Stimulated activated naive CD4-positive, alpha-beta T cell treated with Interleukin-2 at 50 U/mL for 16 hours (primary cell): ENCODE measurements around the gene SPHKAP.
"Not testable (repeated sequence)": the region's sequence is repeated elsewhere in the genome, so short reads cannot be mapped to it uniquely, and the experiment has no call there.

Experiments used
- DNase-seq: peaks from one replicate; lab custom pipeline; 2025; lab: John Stamatoyannopoulos, UW

Gene SPHKAP

GRCh38 chr2:228038967-228039366, 142.5 kb downstream of the SPHKAP start:
- DNase-seq, result no peak

- no peak for DNase-seq
Measured at GRCh38 chr2:228037915-228038314, 143.6 kb downstream of the SPHKAP start.

- DNase-seq, result no peak
Measured at GRCh38 chr2:228023619-228024018, 157.9 kb downstream of the SPHKAP start.

- DNase-seq, result no peak
Measured at GRCh38 chr2:228018311-228018710, 163.2 kb downstream of the SPHKAP start.

- DNase-seq, result no peak
Measured at GRCh38 chr2:228017784-228018183, 163.7 kb downstream of the SPHKAP start.

- no peak for DNase-seq
Measured at GRCh38 chr2:228016402-228016801, 165.1 kb downstream of the SPHKAP start.

- DNase-seq, result no peak
Measured at GRCh38 chr2:228015741-228016140, 165.7 kb downstream of the SPHKAP start.

GRCh38 chr2:227996366-227996765, 185.1 kb downstream of the SPHKAP start:
- DNase-seq, result no peak

GRCh38 chr2:227990937-227991336, 190.6 kb downstream of the SPHKAP start:
- DNase-seq, result no peak

- no peak for DNase-seq
Measured at GRCh38 chr2:227973241-227973640, 208.2 kb downstream of the SPHKAP start.

- no peak for DNase-seq
Measured at GRCh38 chr2:227971619-227972230, 209.8 kb downstream of the SPHKAP start.

GRCh38 chr2:227960317-227960716, 221.2 kb downstream of the SPHKAP start:
- no peak for DNase-seq

- no peak for DNase-seq
Measured at GRCh38 chr2:227942965-227943364, 238.5 kb downstream of the SPHKAP start.

- DNase-seq, result no peak
Measured at GRCh38 chr2:227942021-227942420, 239.5 kb downstream of the SPHKAP start.

- no peak for DNase-seq
Measured at GRCh38 chr2:227939271-227940027, 242.0 kb downstream of the SPHKAP start.

GRCh38 chr2:227936249-227936648, 245.2 kb downstream of the SPHKAP start:
- DNase-seq, result not testable (repeated sequence)

GRCh38 chr2:227933884-227934283, 247.6 kb downstream of the SPHKAP start:
- DNase-seq, result no peak

GRCh38 chr2:227932403-227932802, 249.1 kb downstream of the SPHKAP start:
- DNase-seq, result no peak

- DNase-seq, result no peak
Measured at GRCh38 chr2:227932001-227932400, 249.5 kb downstream of the SPHKAP start.
